RWPE2 (cell line): ENCODE results near the gene GPR152.

Experiments
- ATAC-seq: fragments of 200-7000 bp; cut with Tn5 transposase; 3 replicates; pipeline ENCODE4 v1.9.1; 2021; ENCODE audit warnings: low read depth
- DNase-seq: peaks from one replicate; pipeline ENCODE4 v3.0.0-alpha.2; 2020; ENCODE audit warnings: low spot score
- H3K27ac ChIP-seq: fragments of 450-650 bp; 2 replicates; pipeline ENCODE4 v1.5.1; 2017; ENCODE audit warnings: mild to moderate bottlenecking; ENCODE audit not compliant: poor library complexity, severe bottlenecking
- H3K27me3 ChIP-seq: fragments of 250-450 bp; sonication (Bioruptor Pico); 2 replicates; pipeline ENCODE4 v1.5.1; 2021; ENCODE audit warnings: mild to moderate bottlenecking, moderate library complexity; ENCODE audit not compliant: insufficient read depth, poor library complexity, severe bottlenecking
- H3K36me3 ChIP-seq: fragments of 250-450 bp; sonication (Bioruptor Pico); 2 replicates; pipeline ENCODE4 v1.5.1; 2020; ENCODE audit warnings: low read depth, mild to moderate bottlenecking, moderate library complexity
- H3K4me1 ChIP-seq: fragments of 250-450 bp; sonication (Bioruptor Pico); 2 replicates; pipeline ENCODE4 v1.5.1; 2021; ENCODE audit warnings: mild to moderate bottlenecking, moderate library complexity; ENCODE audit not compliant: insufficient read depth, poor library complexity, severe bottlenecking
- H3K4me3 ChIP-seq: fragments of 250-450 bp; sonication (Bioruptor Pico); 2 replicates; pipeline ENCODE4 v1.5.1; 2021; ENCODE audit warnings: mild to moderate bottlenecking, moderate library complexity; ENCODE audit not compliant: severe bottlenecking
- H3K9me3 ChIP-seq: fragments of 250-450 bp; sonication (Bioruptor Pico); 2 replicates; pipeline ENCODE4 v1.5.1; 2021; ENCODE audit warnings: mild to moderate bottlenecking, moderate library complexity; ENCODE audit not compliant: severe bottlenecking
- CTCF ChIP-seq: fragments of 450-650 bp; IDR thresholded peaks from one replicate; pipeline ENCODE4 v1.5.1; 2017; ENCODE audit warnings: mild to moderate bottlenecking, moderate library complexity; ENCODE audit not compliant: poor library complexity, severe bottlenecking

GPR152 gene

GRCh38 chr11:67450796-67451657 lies 1.5 kb downstream of the GPR152 start:
- no peak for ATAC-seq
- no peak for TF ChIP-seq CTCF
- H3K27ac ChIP-seq: no peak overlapping the region

GRCh38 chr11:67449116-67449844 lies 3.2 kb downstream of the GPR152 start:
- H3K27ac ChIP-seq: no peak overlapping the region
- DNase-seq: no peak
- no peaks in the 10 kb centered on the region for H3K36me3 ChIP-seq
- no peak for TF ChIP-seq CTCF
- no peak for ATAC-seq
- H3K9me3 ChIP-seq: no peaks in the 10 kb centered on the region
- no peak overlapping the region for H3K4me3 ChIP-seq
- H3K4me1 ChIP-seq: no peaks in the 10 kb centered on the region
- no peaks in the 10 kb centered on the region for H3K27me3 ChIP-seq

More at GRCh38 chr11:67450796-67451657, 1.5 kb downstream of the GPR152 start:
- no peaks in the 10 kb centered on the region for H3K9me3 ChIP-seq
- no peak overlapping the region for H3K4me3 ChIP-seq
- no peaks in the 10 kb centered on the region for H3K4me1 ChIP-seq
- no peaks in the 10 kb centered on the region for H3K36me3 ChIP-seq
- no peak for DNase-seq
- no peaks in the 10 kb centered on the region for H3K27me3 ChIP-seq

- no peaks in the 10 kb centered on the region for H3K9me3 ChIP-seq
- ATAC-seq: no peak
- no peaks in the 10 kb centered on the region for H3K4me1 ChIP-seq
- no peak for DNase-seq
- H3K36me3 ChIP-seq: no peaks in the 10 kb centered on the region
- H3K27me3 ChIP-seq: no peaks in the 10 kb centered on the region
- no peak for TF ChIP-seq CTCF
- H3K27ac ChIP-seq: no peak overlapping the region
- no peak overlapping the region for H3K4me3 ChIP-seq
Measured at GRCh38 chr11:67448220-67448609, 4.3 kb downstream of the GPR152 start.

GRCh38 chr11:67445515-67445914 lies 7.0 kb downstream of the GPR152 start:
- Histone ChIP-seq H3K27ac (no peak overlapping the region), H3K4me3 (no peak overlapping the region), H3K27me3 (no peaks in the 10 kb centered on the region), H3K4me1 (no peaks in the 10 kb centered on the region), H3K36me3 (peaks cover 11% of the 10 kb centered on the region), H3K9me3 (no peaks in the 10 kb centered on the region)
- no peak for TF ChIP-seq CTCF
- DNase-seq: no peak
- ATAC-seq: no peak
